ENCODE data around the gene FAM120B. TPM values are rescaled to one million over a fixed set of nuclear protein-coding genes. Genes with fewer than 3 reads are reported as not detected.

FAM120B gene
- total RNA-seq, 1 experiment from 2014 or later, result 25.2 TPM

GRCh38 chr6:170447561-170447930, 141.0 kb downstream of the FAM120B start:
- POLR2A ChIA-PET, result no interaction called here
- H3K4me2 ChIP-seq (ENCODE audit: low read length), result no peak overlapping the region

More at GRCh38 chr6:170447561-170447930, 141.0 kb downstream of the FAM120B start:
- intact Hi-C loops (cut with micrococcal nuclease), result no loop called here
- TF ChIP-seq REST (IDR thresholded peaks at IDR 0.05; ENCODE audit: low read depth) (no peak), EZH2 (IDR thresholded peaks at IDR 0.05) (no peak), EZH2phosphoT487 (IDR thresholded peaks at IDR 0.05; ENCODE audit: borderline replicate concordance) (no peak), JUND (IDR thresholded peaks at IDR 0.05) (no peak), SP1 (IDR thresholded peaks at IDR 0.05; ENCODE audit: low read depth) (no peak), TCF7L2 (IDR thresholded peaks at IDR 0.05; ENCODE audit: borderline replicate concordance, extremely low read depth, insufficient read depth, insufficient read length) (no peak), EGR1 (IDR thresholded peaks at IDR 0.05; ENCODE audit: low read depth) (no peak), CEBPB (IDR thresholded peaks at IDR 0.05; ENCODE audit: low read depth) (no peak), ZNF274 (IDR thresholded peaks at IDR 0.05; ENCODE audit: low read depth, low read length) (no peak), SIN3A (IDR thresholded peaks at IDR 0.05; ENCODE audit: low read depth) (no peak), POLR2A (IDR thresholded peaks at IDR 0.05; ENCODE audit: borderline replicate concordance, extremely low read depth, insufficient read depth, insufficient read length) (no peak), POLR2AphosphoS5 (IDR thresholded peaks at IDR 0.05; ENCODE audit: low read depth, low read length) (no peak), RAD21 (IDR thresholded peaks at IDR 0.05; ENCODE audit: low read depth) (no peak)
- TF ChIP-seq, protein P1, sequence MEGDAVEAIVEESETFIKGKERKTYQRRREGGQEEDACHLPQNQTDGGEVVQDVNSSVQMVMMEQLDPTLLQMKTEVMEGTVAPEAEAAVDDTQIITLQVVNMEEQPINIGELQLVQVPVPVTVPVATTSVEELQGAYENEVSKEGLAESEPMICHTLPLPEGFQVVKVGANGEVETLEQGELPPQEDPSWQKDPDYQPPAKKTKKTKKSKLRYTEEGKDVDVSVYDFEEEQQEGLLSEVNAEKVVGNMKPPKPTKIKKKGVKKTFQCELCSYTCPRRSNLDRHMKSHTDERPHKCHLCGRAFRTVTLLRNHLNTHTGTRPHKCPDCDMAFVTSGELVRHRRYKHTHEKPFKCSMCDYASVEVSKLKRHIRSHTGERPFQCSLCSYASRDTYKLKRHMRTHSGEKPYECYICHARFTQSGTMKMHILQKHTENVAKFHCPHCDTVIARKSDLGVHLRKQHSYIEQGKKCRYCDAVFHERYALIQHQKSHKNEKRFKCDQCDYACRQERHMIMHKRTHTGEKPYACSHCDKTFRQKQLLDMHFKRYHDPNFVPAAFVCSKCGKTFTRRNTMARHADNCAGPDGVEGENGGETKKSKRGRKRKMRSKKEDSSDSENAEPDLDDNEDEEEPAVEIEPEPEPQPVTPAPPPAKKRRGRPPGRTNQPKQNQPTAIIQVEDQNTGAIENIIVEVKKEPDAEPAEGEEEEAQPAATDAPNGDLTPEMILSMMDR (IDR thresholded peaks at IDR 0.05 in 2 of 3, conservative IDR thresholded peaks at IDR 0.05 in 1 of 3; ENCODE audit: borderline replicate concordance in 1 of 3, insufficient read depth in 1 of 3, low read depth in 2 of 3, low read length in 2 of 3), result no peak
- TF ChIP-seq, protein P2, sequence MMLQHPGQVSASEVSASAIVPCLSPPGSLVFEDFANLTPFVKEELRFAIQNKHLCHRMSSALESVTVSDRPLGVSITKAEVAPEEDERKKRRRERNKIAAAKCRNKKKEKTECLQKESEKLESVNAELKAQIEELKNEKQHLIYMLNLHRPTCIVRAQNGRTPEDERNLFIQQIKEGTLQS (IDR thresholded peaks at IDR 0.05), result no peak
- H3K36me3 ChIP-seq (ENCODE audit: control insufficient read depth in 1 of 2, insufficient read depth in 2 of 2, low read length in 2 of 2), result no peaks in the 10 kb centered on the region
- H3K27me3 ChIP-seq (ENCODE audit: insufficient read depth, low read length), result no peaks in the 10 kb centered on the region
- no peak overlapping the region for H3K27ac ChIP-seq (ENCODE audit: low read depth, low read length)
- no peaks in the 10 kb centered on the region for H3K9me2 ChIP-seq (ENCODE audit: insufficient read depth)
- DNase-seq (ENCODE audit: low read depth, low spot score), result no peak
- H2AFZ ChIP-seq (ENCODE audit: low read depth, low read length, poor library complexity, severe bottlenecking), result no peak overlapping the region
- peaks cover 0 to under 1% of the 10 kb centered on the region in 2 experiments; a peak in 1 of 4 replicates for H3K9me3 ChIP-seq (ENCODE audit: control insufficient read depth in 1 of 2, insufficient read depth in 1 of 2, low read depth in 1 of 2, low read length in 2 of 2)
- no peak for ATAC-seq
- no TSS peak for BruUV-seq (replicated peaks)
- ChIA-PET CTCF (no interaction called here), RAD21 (ENCODE audit: low non-redundant PET in 1 of 2, low total read pairs in 2 of 2, uncharacterized antibody in 2 of 2, unreplicated experiment in 2 of 2) (no interaction called here)
- H4K20me1 ChIP-seq (ENCODE audit: insufficient read depth), result no peaks in the 10 kb centered on the region
- no peaks in the 10 kb centered on the region for H3K4me1 ChIP-seq (ENCODE audit: control insufficient read depth in 1 of 2, insufficient read depth in 2 of 2, low read length in 2 of 2)
- no peaks in the 10 kb centered on the region for H3K79me2 ChIP-seq (ENCODE audit: insufficient read depth, low read length)
- no peak overlapping the region for H3K9ac ChIP-seq (ENCODE audit: low read length)
- H3K4me3 ChIP-seq (replicated peaks in 1 of 2; ENCODE audit: low read depth in 1 of 2, low read length in 2 of 2), result no peak overlapping the region

Measured in HCT116 (cell line).